22Rv1 (cell line): Measurements from ENCODE around the gene AKR1E2.

Experiments used
- ZFX ChIP-seq: fragments of 450-650 bp; IDR thresholded peaks from 2 replicates; pipeline ENCODE4 v1.6.1; 2017; ENCODE audit warnings: antibody characterized with exemption, borderline replicate concordance
- TF ChIP-seq, protein P1 (sequence below): fragments of 450-650 bp; IDR thresholded peaks from 2 replicates; pipeline ENCODE4 v1.5.1; 2017; ENCODE audit warnings: mild to moderate bottlenecking

DNA sequence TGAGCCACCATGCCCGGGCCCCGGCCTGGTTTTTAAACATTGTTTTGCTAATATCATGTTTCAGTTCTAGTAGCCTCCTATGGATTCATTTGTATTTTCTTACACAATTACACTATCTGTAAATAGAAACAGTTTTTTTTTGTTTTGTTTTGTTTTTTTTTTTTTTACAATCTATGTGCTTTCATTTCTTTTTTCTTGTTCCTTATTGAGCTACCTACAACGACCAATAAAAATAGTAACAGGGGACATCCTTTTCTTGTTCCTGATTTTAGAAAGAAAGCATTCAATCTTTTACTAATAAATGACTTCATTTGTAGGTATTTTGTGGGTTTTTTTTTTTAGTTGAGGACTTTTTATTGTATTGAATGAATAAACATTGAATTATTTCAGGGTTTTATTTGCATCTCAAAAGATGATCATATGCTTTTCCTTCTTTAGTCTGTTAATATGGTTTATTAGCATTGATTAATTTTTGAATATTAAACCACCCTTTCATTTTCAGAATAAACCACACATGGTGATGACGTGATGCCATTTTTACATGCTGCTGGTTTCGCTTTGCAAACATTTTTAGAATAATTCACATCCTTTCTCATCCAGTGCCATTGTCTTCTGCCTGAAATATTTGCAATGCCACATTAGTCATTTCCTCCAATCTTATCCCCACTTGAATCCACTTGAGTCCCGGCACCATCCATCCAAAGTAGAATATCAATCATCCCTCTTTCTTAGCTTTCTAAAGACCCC, 18.1 kb upstream of the AKR1E2 start:
- TF ChIP-seq, protein P1, sequence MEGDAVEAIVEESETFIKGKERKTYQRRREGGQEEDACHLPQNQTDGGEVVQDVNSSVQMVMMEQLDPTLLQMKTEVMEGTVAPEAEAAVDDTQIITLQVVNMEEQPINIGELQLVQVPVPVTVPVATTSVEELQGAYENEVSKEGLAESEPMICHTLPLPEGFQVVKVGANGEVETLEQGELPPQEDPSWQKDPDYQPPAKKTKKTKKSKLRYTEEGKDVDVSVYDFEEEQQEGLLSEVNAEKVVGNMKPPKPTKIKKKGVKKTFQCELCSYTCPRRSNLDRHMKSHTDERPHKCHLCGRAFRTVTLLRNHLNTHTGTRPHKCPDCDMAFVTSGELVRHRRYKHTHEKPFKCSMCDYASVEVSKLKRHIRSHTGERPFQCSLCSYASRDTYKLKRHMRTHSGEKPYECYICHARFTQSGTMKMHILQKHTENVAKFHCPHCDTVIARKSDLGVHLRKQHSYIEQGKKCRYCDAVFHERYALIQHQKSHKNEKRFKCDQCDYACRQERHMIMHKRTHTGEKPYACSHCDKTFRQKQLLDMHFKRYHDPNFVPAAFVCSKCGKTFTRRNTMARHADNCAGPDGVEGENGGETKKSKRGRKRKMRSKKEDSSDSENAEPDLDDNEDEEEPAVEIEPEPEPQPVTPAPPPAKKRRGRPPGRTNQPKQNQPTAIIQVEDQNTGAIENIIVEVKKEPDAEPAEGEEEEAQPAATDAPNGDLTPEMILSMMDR, result no peak
- TF ChIP-seq ZFX, result no peak
